Measurements from ENCODE around the gene SBNO2.
"Not testable (repeated sequence)": the region's sequence is repeated elsewhere in the genome, so short reads cannot be mapped to it uniquely, and the experiment has no call there.

DNA sequence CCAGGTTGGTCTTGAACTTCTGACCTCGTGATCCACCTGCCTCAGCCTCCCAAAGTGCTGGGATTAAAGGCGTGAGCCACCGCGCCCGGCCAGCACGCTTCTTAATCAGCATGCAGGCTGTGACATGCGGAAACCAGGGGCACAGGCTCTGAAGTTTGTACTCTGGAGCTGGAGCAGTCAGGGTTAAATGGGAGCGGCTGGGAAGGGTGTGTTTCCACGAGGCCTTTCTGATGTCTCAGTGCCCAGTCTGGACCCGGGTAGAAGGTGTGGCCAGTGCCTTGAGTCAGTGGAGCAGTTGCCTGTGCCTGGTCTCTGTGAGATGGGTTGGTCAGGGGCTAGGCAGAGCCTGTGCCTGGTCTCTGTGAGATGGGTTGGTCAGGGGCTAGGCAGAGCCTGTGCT, 34.8 kb upstream of the SBNO2 start:
- not testable (repeated sequence) for TF ChIP-seq CTCF (IDR thresholded peaks at IDR 0.05 in 8 of 11, conservative IDR thresholded peaks at IDR 0.05 in 3 of 11); POLR2A (IDR thresholded peaks at IDR 0.05); POLR2AphosphoS5 (IDR thresholded peaks at IDR 0.05)

Measured in spleen (tissue), 7 donors.